Measurements from ENCODE around the gene TOM1L2.

- TF ChIP-seq CTCF (IDR thresholded peaks at IDR 0.05), result no peak
- no peak for TF ChIP-seq POLR2A (IDR thresholded peaks at IDR 0.05)
Measured at GRCh38 chr17:17873450-17873991, 98.7 kb downstream of the TOM1L2 start.

All from uterus (tissue), 2 donors.